GM06990 (cell line): ENCODE results near the gene ACOX2.
"Not testable (repeated sequence)": the region's sequence is repeated elsewhere in the genome, so short reads cannot be mapped to it uniquely, and the experiment has no call there.

Experiments used
- DNase-seq: peaks from one replicate; pipeline ENCODE4 v3.0.0-alpha.2; 2011; ENCODE audit not compliant: insufficient read length; ENCODE audit errors: extremely low read depth
- H3K27me3 ChIP-seq: replicated peaks from 2 replicates; pipeline ENCODE4 v1.6.0; 2011; ENCODE audit warnings: low read length; ENCODE audit not compliant: control insufficient read depth, insufficient read depth
- H3K36me3 ChIP-seq: 2 replicates; pipeline ENCODE4 v1.5.1; 2011; ENCODE audit warnings: low read length; ENCODE audit not compliant: control insufficient read depth, insufficient read depth
- H3K4me3 ChIP-seq: replicated peaks from 2 replicates; pipeline ENCODE4 v1.5.1; 2011; ENCODE audit warnings: low read depth, mild to moderate bottlenecking, control low read depth, low read length
- TF ChIP-seq, protein P1 (sequence below): IDR thresholded peaks from 2 replicates; pipeline ENCODE4 v1.5.1; 2011; ENCODE audit warnings: low read length, control low read depth, mild to moderate bottlenecking, inconsistent platforms; ENCODE audit not compliant: insufficient read depth, poor library complexity, severe bottlenecking

ACOX2 gene

DNA sequence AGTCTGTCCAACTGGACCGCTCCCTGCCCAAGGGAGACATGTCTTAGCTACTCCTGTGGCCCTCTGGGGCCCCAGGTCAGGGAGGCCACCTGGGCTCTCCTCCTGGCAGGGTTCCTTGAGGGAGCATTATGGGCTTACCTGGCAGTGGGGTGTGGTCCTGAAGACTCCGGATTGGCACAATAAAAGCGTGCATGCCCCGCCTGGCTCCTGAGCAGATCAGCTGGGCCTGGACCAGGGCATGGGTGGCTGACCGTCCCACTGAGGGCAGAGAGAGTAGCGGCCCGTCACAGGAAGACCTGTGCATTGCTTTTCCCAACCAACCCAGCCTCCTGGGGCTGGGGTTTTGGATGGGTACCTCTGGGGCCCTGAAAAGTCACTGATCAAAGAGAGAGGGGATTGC, 5.4 kb downstream of the ACOX2 start:
- H3K4me3 ChIP-seq: no peak overlapping the region
- H3K36me3 ChIP-seq: no peaks in the 10 kb centered on the region
- no peaks in the 10 kb centered on the region; the same call in 1 of the 2 replicates for H3K27me3 ChIP-seq
- TF ChIP-seq, protein P1, sequence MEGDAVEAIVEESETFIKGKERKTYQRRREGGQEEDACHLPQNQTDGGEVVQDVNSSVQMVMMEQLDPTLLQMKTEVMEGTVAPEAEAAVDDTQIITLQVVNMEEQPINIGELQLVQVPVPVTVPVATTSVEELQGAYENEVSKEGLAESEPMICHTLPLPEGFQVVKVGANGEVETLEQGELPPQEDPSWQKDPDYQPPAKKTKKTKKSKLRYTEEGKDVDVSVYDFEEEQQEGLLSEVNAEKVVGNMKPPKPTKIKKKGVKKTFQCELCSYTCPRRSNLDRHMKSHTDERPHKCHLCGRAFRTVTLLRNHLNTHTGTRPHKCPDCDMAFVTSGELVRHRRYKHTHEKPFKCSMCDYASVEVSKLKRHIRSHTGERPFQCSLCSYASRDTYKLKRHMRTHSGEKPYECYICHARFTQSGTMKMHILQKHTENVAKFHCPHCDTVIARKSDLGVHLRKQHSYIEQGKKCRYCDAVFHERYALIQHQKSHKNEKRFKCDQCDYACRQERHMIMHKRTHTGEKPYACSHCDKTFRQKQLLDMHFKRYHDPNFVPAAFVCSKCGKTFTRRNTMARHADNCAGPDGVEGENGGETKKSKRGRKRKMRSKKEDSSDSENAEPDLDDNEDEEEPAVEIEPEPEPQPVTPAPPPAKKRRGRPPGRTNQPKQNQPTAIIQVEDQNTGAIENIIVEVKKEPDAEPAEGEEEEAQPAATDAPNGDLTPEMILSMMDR: peak; percentile 6
- DNase-seq: no peak

DNA sequence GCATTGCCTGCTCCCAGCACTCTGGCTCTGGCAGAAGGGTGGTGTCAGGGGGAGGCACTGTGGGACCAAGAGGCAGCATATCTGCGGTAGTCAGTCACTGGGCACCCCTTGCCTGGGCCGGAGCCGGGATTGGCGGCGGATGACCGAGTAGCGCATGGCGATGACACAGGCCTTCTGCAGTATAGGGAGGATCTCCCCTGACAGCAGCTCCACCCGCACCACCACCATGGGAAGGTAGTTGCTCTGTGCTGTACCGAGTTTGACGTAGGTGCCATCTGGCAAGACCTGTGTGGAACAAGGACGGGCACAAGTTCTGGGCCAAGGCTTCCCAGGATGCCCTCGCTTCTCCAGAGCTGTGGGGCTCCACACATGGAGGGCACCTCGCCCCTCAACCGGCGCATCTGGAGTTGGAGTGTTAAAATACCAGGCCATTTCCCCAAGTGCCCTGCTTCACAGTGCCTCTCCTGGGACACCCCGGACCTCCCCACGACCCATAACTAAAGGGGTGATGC, 6.6 kb downstream of the ACOX2 start:
- Histone ChIP-seq H3K27me3 (no peaks in the 10 kb centered on the region; the same call in 1 of the 2 replicates), H3K36me3 (no peaks in the 10 kb centered on the region), H3K4me3 (no peak overlapping the region)
- no peak for DNase-seq
- TF ChIP-seq, protein P1: no peak

DNA sequence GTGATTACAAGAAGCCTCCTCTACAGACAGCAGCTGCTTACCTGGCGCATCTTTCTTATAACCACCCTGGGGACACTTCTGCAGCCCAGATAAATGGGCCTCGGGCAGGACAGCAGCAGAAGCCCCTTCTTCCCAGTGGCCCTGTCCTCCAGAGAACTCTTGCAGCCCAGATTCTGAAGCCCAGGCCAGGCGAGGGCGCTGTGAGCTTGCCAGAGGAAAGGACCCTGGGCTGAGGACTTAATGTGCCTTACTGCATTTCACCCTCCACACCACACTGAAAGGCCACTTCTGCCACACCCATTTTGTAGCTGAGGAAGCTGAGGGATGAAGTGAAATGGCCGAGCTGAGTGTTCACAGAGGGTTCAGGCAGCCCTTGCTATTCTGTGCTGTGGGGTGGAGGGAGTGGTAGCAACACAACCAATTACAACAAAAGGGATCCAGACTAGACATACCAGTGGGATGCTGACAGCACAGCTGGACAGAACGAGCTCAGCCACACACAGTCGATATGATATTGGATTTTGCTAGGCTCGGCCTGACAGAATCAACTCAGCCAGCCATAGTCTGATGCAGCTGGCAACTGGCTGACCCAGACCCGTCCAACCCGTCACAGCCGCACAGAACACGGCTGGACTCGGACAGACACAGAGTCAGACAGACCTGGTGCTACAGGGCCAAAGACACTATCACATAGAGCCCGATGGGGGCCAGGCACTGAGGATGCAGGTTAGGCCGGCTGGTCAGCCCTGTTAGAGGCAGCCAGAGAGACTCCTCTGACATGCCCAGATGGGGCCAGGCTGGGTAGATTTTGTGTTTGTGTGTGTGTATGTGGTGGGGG, 7.3 kb downstream of the ACOX2 start:
- no peak overlapping the region for H3K4me3 ChIP-seq
- TF ChIP-seq, protein P1: peak; percentile 47
- H3K27me3 ChIP-seq: no peaks in the 10 kb centered on the region; the same call in 1 of the 2 replicates
- DNase-seq: no peak
- H3K36me3 ChIP-seq: no peaks in the 10 kb centered on the region

GRCh38 chr3:58528629-58529028, 8.4 kb downstream of the ACOX2 start:
- no peaks in the 10 kb centered on the region; the same call in 1 of the 2 replicates for H3K27me3 ChIP-seq

DNA sequence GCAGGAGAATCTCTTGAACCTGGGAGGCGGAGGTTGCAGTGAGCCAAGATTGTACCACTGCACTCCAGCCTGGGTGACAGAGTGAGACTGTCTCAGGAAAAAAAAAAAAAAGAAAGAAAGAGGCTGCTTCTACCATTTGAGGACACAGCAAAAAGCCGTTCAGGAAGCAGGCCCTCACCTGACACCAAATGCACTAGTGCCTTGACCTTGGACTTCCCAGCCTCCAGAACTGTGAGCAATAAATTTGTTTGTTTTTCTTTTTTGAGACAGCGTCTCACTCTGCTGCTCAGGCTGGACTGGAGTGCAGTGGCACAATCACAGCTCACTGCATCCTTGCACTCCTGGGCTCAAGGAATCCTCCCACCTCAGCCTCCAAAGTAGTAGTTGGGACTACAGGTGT, 9.6 kb downstream of the ACOX2 start:
- not testable (repeated sequence) for H3K4me3 ChIP-seq, DNase-seq, H3K27me3 ChIP-seq, H3K36me3 ChIP-seq

More at GRCh38 chr3:58528629-58529028, 8.4 kb downstream of the ACOX2 start:
- DNase-seq: no peak
- Histone ChIP-seq H3K36me3 (no peaks in the 10 kb centered on the region), H3K4me3 (no peak overlapping the region)
- TF ChIP-seq, protein P1: no peak

DNA sequence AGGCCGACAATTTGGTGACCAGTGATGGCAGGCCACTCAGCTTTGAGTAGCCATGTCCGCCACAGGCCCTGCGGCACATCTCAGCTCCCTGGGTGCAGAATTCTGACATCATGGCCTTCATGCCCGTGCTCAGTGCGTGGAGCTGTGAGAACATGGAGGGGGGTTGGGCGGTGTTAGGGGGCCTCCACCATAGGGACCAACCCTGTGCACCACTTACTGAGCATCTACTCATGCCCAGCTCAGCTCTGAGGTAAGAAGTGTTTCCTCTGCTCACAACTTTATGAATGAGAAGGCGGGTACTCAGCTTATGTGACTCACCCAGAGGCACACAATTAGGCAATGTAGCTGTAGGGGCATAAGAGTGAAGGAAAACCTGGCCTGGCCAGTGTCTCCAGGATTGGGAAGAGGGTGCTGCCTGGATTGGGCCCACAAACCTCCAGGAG, 10.5 kb downstream of the ACOX2 start:
- no peak for DNase-seq
- no peaks in the 10 kb centered on the region; the same call in 1 of the 2 replicates for H3K27me3 ChIP-seq
- TF ChIP-seq, protein P1: no peak
- H3K36me3 ChIP-seq: no peaks in the 10 kb centered on the region
- H3K4me3 ChIP-seq: no peak overlapping the region
